AG04450 (cell line): ENCODE results near the gene RERGL. TPM values are rescaled to one million over a fixed set of nuclear protein-coding genes. Genes with fewer than 3 reads are reported as not detected.

ENCODE experiments used
- CTCF ChIA-PET: fragments of 300-600, 350-600 bp; formaldehyde crosslinking; extraction: SDS; loops from one replicate; lab custom pipeline; 2022; ENCODE audit warnings: antibody characterized with exemption, inconsistent platforms; lab: Charles Lee
- POLR2A ChIA-PET: fragments of 350-600 bp; formaldehyde crosslinking; extraction: SDS; loops from one replicate; lab custom pipeline; 2021; ENCODE audit warnings: antibody characterized with exemption, inconsistent platforms; lab: Yijun Ruan, JAX
- DNase-seq: peaks from one replicate; pipeline ENCODE4 v3.0.0-alpha.2; 2011; ENCODE audit warnings: low read depth, low spot score
- H3K27ac ChIP-seq: one replicate; pipeline ENCODE4 v1.5.1; 2012; ENCODE audit warnings: low read depth, low read length, control low read depth
- H3K27me3 ChIP-seq: one replicate; pipeline ENCODE4 v1.6.0; 2012; ENCODE audit warnings: low read length; ENCODE audit not compliant: control insufficient read depth, insufficient read depth
- H3K4me3 ChIP-seq: 2 replicates; pipeline ENCODE4 v1.5.1; 2011; ENCODE audit warnings: mild to moderate bottlenecking, low read depth, low read length, control low read depth
- H3K9me3 ChIP-seq: 2 replicates; pipeline ENCODE4 v1.5.1; 2012; ENCODE audit warnings: low read length; ENCODE audit not compliant: control insufficient read depth, insufficient read depth
- polyA plus RNA-seq: library from polyadenylated mRNA; depleted of rRNA; stranded (reverse); fragments of >200 nt; gene quantifications from 2 replicates; pipeline ENCODE4 v1.2.3, GENCODE V29; 2011
- TF ChIP-seq, protein P1 (sequence below): IDR thresholded peaks from 2 replicates; pipeline ENCODE4 v1.5.1; 2011; ENCODE audit warnings: low read depth, low read length, control low read depth, inconsistent platforms

Gene RERGL
- polyA plus RNA-seq, 1 experiment: not detected

GRCh38 chr12:18084080-18084479 is 5.9 kb downstream of the RERGL start:
- no peak overlapping the region for H3K4me3 ChIP-seq
- DNase-seq: no peak
- H3K27ac ChIP-seq: no peak overlapping the region
- TF ChIP-seq, protein P1, sequence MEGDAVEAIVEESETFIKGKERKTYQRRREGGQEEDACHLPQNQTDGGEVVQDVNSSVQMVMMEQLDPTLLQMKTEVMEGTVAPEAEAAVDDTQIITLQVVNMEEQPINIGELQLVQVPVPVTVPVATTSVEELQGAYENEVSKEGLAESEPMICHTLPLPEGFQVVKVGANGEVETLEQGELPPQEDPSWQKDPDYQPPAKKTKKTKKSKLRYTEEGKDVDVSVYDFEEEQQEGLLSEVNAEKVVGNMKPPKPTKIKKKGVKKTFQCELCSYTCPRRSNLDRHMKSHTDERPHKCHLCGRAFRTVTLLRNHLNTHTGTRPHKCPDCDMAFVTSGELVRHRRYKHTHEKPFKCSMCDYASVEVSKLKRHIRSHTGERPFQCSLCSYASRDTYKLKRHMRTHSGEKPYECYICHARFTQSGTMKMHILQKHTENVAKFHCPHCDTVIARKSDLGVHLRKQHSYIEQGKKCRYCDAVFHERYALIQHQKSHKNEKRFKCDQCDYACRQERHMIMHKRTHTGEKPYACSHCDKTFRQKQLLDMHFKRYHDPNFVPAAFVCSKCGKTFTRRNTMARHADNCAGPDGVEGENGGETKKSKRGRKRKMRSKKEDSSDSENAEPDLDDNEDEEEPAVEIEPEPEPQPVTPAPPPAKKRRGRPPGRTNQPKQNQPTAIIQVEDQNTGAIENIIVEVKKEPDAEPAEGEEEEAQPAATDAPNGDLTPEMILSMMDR: no peak
- no peaks in the 10 kb centered on the region for H3K27me3 ChIP-seq
- ChIA-PET CTCF (no interaction called here), POLR2A (no interaction called here)
- H3K9me3 ChIP-seq: peaks cover 2% of the 10 kb centered on the region; the same call in 1 of the 2 replicates

DNA sequence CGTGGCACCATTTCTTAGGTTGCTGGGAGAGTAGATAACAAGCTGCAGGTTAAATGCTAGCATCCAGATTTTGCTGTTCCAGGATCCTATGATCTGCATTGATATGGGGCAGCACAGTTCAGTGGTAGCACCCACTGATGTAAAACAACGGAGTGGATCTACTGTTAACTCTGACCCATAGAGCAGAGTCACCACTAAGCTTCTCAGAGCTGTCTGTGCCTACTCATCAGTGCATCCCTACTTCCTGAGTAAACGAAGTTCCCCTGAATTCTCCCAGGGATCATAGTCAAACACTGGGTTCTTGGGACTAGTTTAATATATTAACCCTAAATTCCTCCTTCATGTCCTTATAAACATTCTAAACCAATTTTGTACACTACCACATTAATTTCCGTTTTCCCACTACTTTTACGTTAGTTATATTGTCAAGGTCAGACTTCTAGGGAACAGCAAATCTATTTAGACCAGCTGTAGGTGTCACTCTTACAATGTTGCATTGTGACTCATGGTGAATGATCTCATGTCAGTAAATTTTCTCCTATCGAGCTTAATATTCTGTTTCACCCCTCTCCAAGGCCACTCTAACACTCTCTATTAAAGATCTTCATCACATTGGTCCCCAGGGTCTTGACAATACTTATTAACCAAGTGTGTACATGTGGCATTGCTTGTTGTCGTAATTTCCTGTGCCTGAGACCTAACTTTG is 10.3 kb downstream of the RERGL start:
- ChIA-PET POLR2A (no interaction called here), CTCF (no interaction called here)
- Histone ChIP-seq H3K27ac (no peak overlapping the region), H3K9me3 (no peaks in the 10 kb centered on the region), H3K4me3 (no peak overlapping the region), H3K27me3 (no peaks in the 10 kb centered on the region)
- no peak for DNase-seq
- TF ChIP-seq, protein P1: no peak

- Histone ChIP-seq H3K27ac (no peak overlapping the region), H3K4me3 (no peak overlapping the region), H3K27me3 (no peaks in the 10 kb centered on the region), H3K9me3 (peaks cover 8% of the 10 kb centered on the region)
- ChIA-PET CTCF (no interaction called here), POLR2A (no interaction called here)
- TF ChIP-seq, protein P1: no peak
- no peak for DNase-seq
Measured at GRCh38 chr12:18074001-18074400, 16.0 kb downstream of the RERGL start.

GRCh38 chr12:18072723-18073122 is 17.3 kb downstream of the RERGL start:
- Histone ChIP-seq H3K27ac (no peak overlapping the region), H3K27me3 (no peaks in the 10 kb centered on the region), H3K9me3 (peaks cover 11% of the 10 kb centered on the region), H3K4me3 (no peak overlapping the region)
- ChIA-PET CTCF (no interaction called here), POLR2A (no interaction called here)
- TF ChIP-seq, protein P1: no peak
- DNase-seq: no peak

- POLR2A ChIA-PET: no interaction called here
- CTCF ChIA-PET: no interaction called here
- H3K27ac ChIP-seq: no peak overlapping the region
- no peaks in the 10 kb centered on the region for H3K27me3 ChIP-seq
- H3K4me3 ChIP-seq: no peak overlapping the region
- TF ChIP-seq, protein P1: no peak
- H3K9me3 ChIP-seq: peaks cover 11% of the 10 kb centered on the region
- DNase-seq: no peak
Measured at GRCh38 chr12:18071336-18071735, 18.7 kb downstream of the RERGL start.
